Activated T-cell treated with anti-CD3 and anti-CD28 coated beads for 1 hour (primary cell): ENCODE results near the gene ZNF304.

Source experiments
- DNase-seq: peaks from one replicate; pipeline ENCODE4 v3.0.0-alpha.2; 2020; ENCODE audit warnings: low read depth

Gene ZNF304

GRCh38 chr19:57350877-57351805, at the start of gene ZNF304:
Gene ZNF304, plus strand, starts transcription at chr19:57351271. Its CDS starts 394 bp downstream, at chr19:57351665.
- DNase-seq: peak; percentile 66

GRCh38 chr19:57302020-57302465, 49.0 kb upstream of the ZNF304 start:
- DNase-seq: no peak

- DNase-seq: no peak
Measured at GRCh38 chr19:57302727-57303401, 48.2 kb upstream of the ZNF304 start.

GRCh38 chr19:57305056-57305455, 46.0 kb upstream of the ZNF304 start:
- DNase-seq: no peak

GRCh38 chr19:57308514-57308913, 42.6 kb upstream of the ZNF304 start:
- DNase-seq: no peak

- DNase-seq: no peak
Measured at GRCh38 chr19:57310792-57311191, 40.3 kb upstream of the ZNF304 start.

- DNase-seq: no peak
Measured at GRCh38 chr19:57314146-57314545, 36.9 kb upstream of the ZNF304 start.

- DNase-seq: no peak
Measured at GRCh38 chr19:57317503-57317902, 33.6 kb upstream of the ZNF304 start.

- DNase-seq: no peak
Measured at GRCh38 chr19:57319869-57320179, 31.2 kb upstream of the ZNF304 start.

GRCh38 chr19:57320180-57321084, 30.6 kb upstream of the ZNF304 start, which contains the start of gene ZNF543:
Gene ZNF543, plus strand, starts transcription at chr19:57320472. Its CDS starts 382 bp downstream, at chr19:57320854.
- peak; percentile 85 for DNase-seq

- no peak for DNase-seq
Measured at GRCh38 chr19:57321116-57321515, 30.0 kb upstream of the ZNF304 start.

GRCh38 chr19:57321751-57322150, 29.3 kb upstream of the ZNF304 start:
- no peak for DNase-seq

GRCh38 chr19:57324992-57325391, 26.1 kb upstream of the ZNF304 start:
- DNase-seq: no peak

GRCh38 chr19:57327993-57328392, 23.1 kb upstream of the ZNF304 start:
- no peak for DNase-seq

GRCh38 chr19:57334191-57334590, 16.9 kb upstream of the ZNF304 start:
- no peak for DNase-seq

- no peak for DNase-seq
Measured at GRCh38 chr19:57338877-57339276, 12.2 kb upstream of the ZNF304 start.

- no peak for DNase-seq
Measured at GRCh38 chr19:57342582-57342981, 8.5 kb upstream of the ZNF304 start.

GRCh38 chr19:57348136-57348535, 2.9 kb upstream of the ZNF304 start:
- no peak for DNase-seq

GRCh38 chr19:57351867-57352266, 796 bp downstream of the ZNF304 start:
- no peak for DNase-seq

- no peak for DNase-seq
Measured at GRCh38 chr19:57355916-57356315, 4.8 kb downstream of the ZNF304 start.

- no peak for DNase-seq
Measured at GRCh38 chr19:57357406-57357805, 6.3 kb downstream of the ZNF304 start.

GRCh38 chr19:57359300-57359699, 8.2 kb downstream of the ZNF304 start:
- DNase-seq: no peak
